HG02588 (cell line): Measurements from ENCODE around the gene SH3RF2.
"Not testable (repeated sequence)": the region's sequence is repeated elsewhere in the genome, so short reads cannot be mapped to it uniquely, and the experiment has no call there.

Source experiments
- ATAC-seq: cut with Tn5 transposase; IDR thresholded peaks from one replicate; pipeline ENCODE4 v1.9.1; 2021; ENCODE audit warnings: mild to moderate bottlenecking, moderate library complexity; ENCODE audit not compliant: unreplicated experiment

The SH3RF2 gene, protein sequence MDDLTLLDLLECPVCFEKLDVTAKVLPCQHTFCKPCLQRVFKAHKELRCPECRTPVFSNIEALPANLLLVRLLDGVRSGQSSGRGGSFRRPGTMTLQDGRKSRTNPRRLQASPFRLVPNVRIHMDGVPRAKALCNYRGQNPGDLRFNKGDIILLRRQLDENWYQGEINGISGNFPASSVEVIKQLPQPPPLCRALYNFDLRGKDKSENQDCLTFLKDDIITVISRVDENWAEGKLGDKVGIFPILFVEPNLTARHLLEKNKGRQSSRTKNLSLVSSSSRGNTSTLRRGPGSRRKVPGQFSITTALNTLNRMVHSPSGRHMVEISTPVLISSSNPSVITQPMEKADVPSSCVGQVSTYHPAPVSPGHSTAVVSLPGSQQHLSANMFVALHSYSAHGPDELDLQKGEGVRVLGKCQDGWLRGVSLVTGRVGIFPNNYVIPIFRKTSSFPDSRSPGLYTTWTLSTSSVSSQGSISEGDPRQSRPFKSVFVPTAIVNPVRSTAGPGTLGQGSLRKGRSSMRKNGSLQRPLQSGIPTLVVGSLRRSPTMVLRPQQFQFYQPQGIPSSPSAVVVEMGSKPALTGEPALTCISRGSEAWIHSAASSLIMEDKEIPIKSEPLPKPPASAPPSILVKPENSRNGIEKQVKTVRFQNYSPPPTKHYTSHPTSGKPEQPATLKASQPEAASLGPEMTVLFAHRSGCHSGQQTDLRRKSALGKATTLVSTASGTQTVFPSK

DNA sequence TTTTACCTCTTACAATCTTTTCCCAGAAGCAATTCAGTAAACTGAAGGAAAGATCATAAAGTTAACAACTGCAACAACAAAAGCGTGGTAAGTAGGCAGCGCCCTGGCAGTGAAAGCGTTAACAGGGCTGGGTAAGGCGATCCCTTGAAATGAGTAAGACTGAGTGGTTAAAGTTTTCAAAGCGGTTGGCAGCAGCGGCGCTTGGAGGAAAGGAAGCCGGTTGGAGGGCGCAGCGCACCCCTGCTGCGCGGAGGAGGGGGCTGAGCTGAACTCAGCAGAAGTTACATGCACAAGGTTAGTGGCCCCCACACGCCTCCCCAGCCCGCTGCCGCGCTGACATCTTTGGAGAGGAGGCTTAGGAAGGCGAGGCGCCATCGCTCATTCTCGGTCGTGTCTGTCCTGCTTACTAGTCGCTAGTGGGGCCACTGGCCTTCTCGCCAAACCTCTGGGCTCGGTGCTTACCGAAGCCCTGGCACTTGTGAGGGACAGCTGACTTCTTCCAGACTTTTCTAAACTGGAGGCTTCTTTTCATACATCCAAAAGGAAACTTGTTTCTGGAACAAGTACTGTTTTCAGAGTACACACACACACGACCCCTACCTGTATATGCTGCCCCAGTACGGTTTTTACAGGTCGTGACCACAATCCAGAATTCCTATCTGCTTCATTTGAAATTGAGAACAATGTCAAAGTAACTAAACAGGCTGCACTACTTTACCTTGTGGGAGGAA is at the start of gene SH3RF2:
Gene SH3RF2 (plus strand): TSS at position 178 of the 731 bp plus-strand sequence. CDS start 1,351 bp downstream, outside the sequence.
- no peak for ATAC-seq

DNA sequence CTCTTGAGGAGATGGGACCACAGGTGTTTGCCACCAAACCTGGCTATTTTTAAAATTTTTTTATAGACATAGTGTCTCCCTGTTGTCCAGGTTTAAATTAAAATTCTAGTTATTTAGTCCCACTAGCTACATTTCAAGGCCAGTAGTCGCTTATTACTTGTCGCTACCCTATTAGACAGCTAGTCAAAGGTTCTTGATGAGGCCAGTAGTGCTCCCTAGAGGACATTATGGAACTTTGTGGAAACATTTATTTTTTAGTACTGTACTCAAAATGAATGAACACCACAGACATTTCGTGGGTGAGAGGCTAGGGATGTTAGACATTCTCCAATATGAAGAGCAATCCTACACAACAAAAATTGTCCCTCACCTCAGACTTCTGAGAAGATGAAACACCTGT is 49.2 kb upstream of the SH3RF2 start:
- ATAC-seq: no peak

DNA sequence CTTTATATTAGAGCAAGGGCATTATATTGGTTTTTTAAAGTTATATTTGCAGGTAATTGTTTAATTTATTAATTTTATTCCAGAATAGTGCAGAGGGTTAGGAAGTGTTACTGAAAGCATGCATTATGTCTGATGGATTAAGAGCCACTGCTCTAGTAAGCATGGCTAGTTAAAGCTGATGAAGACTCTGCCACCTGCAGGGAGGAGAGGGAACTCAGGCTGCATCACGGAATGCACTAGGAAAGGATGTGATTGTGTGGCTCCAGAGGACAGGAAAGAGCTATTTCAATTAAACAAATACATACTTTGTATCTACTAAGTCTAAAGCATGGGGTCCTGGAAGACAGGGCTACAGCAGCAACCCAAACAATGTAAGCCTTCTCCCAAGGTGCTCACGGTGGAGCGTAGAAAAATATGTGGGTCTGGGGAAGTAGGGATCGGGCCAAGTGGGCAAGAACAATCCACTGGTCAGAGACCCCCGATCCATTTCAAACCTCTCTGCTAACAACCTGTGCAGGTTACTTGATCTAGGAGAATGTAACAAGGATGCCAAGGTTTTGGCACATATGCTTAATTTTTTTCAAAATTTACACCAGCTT is 48.3 kb upstream of the SH3RF2 start:
- ATAC-seq: no peak

DNA sequence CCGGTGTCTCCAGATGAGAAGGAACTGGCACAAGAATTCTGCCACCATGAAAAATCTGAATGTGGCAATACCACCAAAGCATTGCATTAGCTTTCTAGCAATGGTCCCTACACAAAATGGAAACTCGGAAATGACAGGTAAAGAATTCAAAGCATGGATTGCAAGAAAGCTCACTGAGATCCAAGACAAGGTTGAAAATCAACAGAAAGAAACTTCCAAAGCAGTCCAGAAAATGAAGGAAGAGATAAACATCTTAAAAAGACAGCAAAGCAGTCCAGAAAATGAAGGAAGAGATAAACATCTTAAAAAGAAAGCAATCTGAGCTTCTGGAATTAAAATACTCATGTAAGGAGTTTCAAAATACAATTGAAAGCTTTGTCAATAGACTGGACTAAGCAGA is 46.8 kb upstream of the SH3RF2 start:
- no peak for ATAC-seq

DNA sequence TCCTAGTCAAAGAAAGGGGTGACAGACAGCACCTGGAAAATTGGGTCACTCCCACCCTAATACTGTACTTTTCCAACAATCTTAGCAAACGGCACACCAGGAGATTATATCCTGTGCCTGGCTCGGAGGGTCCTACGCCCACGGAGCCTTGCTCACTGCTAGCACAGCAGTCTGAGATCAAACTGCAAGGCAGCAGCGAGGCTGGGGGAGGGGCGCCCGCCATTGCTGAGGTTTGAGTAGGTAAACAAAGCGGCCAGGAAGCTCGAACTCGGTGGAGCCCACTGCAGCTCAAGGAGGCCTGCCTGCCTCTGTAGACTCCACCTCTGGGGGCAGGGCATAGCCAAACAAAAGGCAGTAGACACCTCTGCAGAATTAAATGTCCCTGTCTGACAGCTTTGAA is 45.0 kb upstream of the SH3RF2 start:
- not testable (repeated sequence) for ATAC-seq

DNA sequence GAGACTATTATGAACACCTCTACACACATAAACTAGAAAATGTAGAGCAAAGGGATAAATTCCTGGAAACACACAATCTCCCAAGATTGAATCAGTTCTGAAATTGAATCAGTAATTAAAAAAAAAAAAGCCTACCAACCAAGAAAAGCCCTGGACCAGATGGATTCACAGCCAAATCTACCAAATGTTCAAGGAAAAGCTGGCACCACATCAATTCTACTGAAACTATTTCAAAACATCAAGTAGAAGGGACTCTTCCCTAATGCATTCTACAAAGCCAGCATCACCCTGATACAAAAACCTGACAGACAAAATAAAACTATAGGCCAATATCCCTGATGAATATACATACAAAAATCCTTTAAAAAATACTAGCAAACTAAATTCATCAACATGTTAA is 38.2 kb upstream of the SH3RF2 start:
- no peak for ATAC-seq

DNA sequence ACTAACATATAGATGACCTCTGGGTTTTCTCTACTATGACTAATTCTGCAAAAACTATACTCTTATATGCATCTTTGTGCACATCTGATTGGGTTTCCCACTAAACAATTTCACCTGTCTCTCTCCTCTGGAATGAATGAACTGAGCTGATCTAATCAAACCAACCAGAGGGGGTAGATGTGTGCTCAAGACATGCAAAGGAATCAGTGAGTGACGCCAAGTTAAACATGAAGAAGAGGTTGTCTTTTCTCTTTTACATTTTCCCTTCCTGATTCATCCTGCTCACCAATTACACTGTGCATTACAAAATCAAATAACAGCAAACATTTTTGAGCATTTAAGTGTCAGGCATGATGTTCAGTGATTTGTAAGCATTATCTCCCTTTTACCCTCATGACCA is 34.0 kb upstream of the SH3RF2 start:
- ATAC-seq: no peak

DNA sequence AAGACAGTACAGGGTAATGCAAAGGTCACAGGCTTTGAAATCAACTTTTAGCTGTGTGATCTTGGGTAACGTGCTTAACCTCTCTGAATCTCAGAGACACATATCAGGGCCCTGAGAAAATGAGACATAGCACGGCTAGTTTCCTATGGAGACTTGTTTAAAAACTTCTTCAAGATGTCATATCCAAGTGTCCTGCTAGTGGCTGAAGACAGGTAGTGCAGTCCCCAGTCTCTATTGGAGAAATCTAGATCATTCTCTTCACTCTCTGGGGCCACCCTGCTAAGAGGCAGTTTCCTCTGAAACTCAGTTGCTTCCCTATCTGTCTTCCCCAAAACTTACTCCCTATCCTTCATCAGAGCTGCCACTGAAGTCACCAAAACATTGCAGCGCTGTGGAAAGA is 33.3 kb upstream of the SH3RF2 start:
- ATAC-seq: no peak

DNA sequence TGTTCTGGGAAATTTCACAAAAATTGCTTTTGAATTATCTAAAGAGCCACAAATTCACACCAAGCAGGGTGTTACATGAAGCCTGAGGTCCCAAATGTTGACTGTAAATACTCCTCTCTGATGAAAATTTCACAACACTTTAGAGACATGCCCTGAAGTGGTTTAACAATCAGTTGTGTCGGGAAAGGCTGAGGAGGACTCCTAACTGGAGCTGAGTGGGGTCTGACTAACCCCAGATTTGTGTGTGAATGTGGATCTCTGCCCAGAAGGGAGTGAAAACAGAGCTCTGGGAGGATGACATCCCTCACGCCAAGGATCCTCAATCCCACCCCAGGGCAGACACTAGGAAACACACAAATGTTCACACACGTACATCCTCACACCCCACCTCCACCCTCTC is 32.5 kb upstream of the SH3RF2 start:
- ATAC-seq: no peak

DNA sequence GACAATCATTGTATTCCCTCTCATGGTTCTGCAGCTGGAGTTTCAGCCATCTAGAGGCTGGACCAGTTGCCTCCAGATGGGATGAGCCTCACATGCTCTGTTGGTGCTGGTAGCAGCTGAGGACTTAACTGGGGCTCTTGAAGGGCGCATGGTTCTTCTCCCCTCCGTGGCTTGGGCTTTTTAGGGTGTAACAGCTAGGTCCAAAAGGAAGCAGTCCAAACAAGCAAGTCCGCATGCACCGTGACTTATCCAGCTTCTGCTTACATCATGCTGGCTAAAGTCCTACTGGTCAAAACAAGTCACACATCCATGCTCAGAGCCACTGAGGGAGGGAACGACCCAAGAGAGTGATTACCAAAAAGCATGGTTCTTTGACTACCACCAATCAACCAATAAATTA is 31.6 kb upstream of the SH3RF2 start:
- no peak for ATAC-seq

DNA sequence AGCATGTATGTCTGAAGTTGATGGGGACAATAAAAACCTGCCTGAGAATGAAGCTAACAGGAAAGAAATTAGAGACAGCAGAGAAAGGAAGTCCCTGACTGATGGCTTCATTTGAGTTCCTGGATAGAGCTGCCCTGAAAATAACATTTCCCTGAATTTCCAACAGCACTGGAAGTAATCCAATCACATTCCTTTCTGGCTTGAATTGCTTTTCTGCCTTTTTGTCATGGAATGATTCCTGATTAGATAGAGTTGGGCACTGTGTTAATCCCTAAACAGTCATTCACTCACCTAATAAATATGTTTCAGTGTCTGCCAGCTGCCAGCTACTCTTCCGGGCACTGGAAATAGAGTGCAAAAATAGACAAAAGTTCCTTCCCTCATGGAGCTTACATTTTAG is 30.0 kb upstream of the SH3RF2 start:
- no peak for ATAC-seq

DNA sequence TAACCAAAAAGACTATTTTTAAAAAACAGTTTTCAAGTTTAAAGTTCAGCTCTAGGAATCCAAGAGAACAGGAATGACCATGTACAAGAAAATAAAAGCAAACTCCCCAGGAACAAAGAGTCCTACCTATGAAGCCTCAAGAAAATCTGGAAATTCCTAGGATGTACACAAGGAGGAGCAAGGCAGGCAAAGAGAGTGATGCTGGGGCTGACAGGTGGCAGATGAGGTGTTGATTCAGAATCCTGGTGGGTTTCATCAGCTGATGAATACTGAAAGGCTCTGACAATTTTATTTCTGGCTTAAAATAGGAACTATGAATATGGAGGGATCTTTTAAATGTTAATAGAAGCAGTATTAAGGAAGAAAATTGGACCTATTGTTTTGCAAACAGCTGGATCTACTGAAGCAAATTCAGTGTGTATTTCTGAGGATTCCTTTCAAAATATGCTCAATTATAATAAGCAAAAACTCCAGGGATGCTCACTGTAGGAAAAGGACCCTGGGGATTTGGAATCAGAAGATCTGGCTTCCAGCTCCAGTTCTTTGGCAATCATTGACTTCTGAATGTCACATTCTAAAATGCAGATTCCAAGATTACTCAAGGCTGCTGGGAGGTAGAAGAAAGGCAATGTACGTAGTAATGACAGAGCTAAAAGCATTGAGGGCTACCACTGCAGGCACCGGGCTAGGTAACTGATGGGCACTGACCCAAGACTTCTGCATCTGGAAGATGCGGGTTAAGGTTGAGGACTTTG is 28.0 kb upstream of the SH3RF2 start:
- no peak for ATAC-seq

DNA sequence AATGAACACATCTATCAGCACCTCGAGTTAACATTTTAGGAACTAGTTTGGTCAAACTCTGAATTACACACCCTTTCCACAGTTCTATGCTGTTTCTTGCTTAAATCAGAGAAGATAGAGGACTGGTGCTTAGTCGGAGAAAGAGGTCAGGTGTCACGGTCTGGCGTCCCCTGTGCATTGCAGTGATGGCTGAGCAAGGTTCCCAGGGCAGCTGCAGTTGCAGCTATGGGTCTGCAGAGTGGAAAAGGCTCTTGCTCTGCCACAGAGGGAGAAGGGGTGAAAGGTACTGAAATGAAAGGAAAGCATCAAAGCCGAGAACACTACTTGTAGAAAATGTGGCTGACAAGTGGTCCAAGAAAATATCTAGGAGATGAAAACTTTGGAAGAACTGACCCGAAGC is 25.2 kb upstream of the SH3RF2 start:
- no peak for ATAC-seq

DNA sequence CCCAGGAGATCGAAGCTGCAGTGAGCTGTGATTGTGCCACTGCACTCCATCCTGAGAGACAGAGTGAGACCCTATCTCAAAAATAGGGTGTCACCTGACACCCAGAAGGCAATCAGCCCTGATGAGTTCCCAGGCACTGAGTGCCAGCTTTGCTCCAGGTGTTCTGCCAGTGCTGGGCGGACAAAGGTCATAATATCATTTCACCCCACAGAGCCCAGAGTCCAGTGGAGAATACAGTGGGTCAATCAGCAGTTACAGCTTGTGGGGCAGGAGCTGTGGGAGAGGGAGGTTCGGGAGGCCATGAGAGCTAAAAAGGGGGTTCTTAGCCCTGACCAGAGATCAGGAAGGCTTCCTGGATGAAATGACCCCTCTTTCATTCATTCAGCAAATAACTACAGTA is 24.4 kb upstream of the SH3RF2 start:
- no peak for ATAC-seq

DNA sequence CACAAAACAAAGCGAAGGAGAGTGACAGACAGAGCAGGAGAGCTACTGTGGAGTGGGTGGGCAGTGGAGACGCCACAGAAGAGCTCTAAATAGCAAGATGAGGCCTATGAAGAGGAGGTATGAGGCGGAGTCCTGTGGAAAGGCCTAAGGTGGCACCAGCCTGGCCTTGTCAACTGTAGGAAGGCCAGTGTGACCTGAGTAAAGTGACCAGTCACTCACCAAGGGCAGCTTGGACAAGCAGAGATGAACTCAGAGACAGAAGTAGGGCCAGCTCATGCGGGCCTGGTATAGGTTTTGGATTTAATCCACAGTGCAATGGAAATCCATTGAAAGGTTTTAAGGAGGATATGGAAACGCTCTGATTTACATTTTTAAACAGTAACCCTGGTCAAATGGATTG is 23.8 kb upstream of the SH3RF2 start:
- ATAC-seq: no peak

DNA sequence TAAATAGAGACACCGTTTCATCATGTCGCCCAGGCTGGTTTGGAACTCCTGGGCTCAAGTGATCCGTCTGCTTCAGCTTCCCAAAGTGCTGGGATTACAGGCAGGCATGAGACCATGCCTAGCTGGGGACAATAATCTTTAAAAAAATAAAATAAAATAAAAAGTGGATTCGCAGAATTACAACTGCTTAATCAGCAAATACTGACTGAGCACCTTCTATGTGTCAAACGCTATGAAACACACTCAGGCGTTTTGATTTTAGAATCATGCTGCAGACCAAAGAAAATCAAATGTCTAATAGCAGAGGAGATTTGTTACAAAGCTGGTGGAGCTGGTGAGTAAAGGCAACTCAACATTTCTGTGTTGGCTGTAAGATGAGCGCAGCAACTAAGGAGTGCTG is 22.7 kb upstream of the SH3RF2 start:
- ATAC-seq: no peak

DNA sequence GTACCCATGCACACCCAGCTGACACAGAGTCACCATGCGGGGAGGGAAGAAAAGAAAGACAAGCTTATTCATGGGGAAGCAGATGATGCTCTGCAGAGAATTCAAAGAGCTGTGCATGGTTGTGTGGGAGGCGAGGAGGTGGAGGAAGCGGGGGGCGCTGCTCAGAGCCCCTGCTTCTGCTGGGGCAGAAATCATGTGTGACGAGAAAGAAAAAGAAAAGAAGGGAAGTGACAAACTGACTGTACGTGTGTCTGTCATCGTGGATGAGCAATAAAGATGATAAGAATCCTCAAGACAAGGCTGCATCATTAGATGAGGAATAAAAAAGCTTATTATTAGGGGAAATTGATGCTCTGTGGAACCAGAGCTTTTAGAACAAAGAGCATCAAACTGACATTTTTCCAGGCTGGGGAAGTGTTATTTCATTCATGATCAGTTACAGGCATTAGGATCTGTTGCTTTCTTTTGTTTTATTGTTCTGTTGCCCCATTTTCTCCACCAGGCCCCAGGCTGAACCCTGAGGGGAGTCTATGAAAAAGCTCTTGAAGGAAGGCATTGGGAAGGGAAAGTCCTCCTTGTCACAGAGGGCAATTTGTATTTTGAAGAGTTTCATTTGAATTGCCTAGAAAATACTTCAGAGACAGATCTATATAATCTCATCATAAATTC is 20.3 kb upstream of the SH3RF2 start:
- no peak for ATAC-seq

DNA sequence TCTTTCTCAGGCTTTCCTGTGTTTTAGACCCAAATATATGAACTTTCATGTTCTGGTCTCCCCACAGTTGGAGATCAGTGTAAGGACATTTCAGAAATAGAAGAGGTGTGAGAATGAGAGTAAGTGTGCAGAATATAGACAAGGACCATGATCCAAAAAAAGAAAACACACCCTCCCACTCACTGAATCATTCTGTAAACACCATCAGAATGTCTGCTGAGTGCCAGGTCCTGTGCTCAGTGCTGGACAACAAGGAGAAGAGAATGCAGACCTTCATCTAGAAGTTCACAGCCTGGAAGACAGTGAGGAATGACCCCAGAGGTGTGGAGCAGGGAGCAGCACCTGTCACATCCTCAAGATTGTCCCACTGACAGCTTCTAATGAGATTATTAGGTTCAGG is 19.1 kb upstream of the SH3RF2 start:
- ATAC-seq: no peak

DNA sequence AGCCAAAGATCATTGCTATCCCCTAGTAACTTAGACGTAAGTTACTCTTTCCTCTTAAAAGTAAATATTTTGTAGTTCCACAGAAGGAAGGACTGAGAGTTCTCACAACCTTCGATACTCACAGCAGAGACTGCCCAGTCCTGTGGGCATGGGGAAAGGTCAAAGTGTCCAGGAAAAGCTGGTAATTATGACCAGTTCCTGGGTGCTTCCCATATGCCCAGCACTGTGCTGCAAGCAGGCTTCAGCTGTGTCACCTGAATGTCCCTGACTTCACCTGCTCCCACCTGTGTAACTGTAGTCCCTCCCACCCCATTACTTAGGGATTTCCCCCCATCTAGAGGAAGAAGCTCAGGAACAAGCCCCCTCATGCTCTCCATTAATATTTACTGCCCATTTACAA is 18.0 kb upstream of the SH3RF2 start:
- ATAC-seq: no peak

DNA sequence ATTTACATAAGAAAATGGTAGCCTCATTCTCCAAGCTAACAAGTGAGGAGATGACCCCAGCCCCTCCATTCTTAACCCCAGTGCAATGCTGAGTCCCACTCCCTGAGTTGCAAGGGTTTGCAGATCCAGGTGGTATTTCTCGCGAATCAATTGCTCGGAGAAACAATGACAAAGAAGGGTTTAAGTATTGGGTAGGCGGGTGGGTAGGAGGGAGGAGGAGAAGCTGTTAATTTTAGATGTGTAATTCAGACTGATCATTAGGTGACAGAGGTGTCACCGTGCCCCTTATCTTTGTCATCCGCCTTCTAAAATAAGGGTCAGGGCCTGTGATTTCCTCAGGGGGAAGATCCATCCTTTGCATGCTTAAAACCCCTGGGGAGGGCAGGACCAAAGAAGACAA is 17.0 kb upstream of the SH3RF2 start:
- ATAC-seq: no peak
